Measurements from ENCODE around the gene WTAP. TPM values are rescaled to one million over a fixed set of nuclear protein-coding genes. Genes with fewer than 3 reads are reported as not detected.
"Not testable (repeated sequence)": the region's sequence is repeated elsewhere in the genome, so short reads cannot be mapped to it uniquely, and the experiment has no call there.

Gene WTAP
- total RNA-seq, 1 experiment from 2014 or later, result 44.7 TPM

GRCh38 chr6:159688266-159688905, 38.9 kb upstream of the WTAP start:
- Histone ChIP-seq H3K4me1 (replicated peaks; ENCODE audit: insufficient read depth) (peaks cover 16% of the 10 kb centered on the region), H3K4me2 (no peak overlapping the region), H3K79me2 (ENCODE audit: low read depth) (peaks cover 20% of the 10 kb centered on the region), H3K9me3 (ENCODE audit: insufficient read depth, low read depth) (no peaks in the 10 kb centered on the region), H4K20me1 (ENCODE audit: insufficient read depth) (no peaks in the 10 kb centered on the region), H3K9me2 (ENCODE audit: insufficient read depth) (no peaks in the 10 kb centered on the region), H3F3A (ENCODE audit: insufficient read depth, low read depth) (0 out of 2 replicates have a peak, but pooled peaks cover 9% of the 10 kb centered on the region), H3K27ac (no peak overlapping the region), H3K27me3 (ENCODE audit: insufficient read depth, low read depth) (no peaks in the 10 kb centered on the region), H2AFZ (no peak overlapping the region), H3K4me3 (no peak overlapping the region), H3K36me3 (ENCODE audit: low read depth) (peaks cover 9% of the 10 kb centered on the region; the same call in 1 of the 2 replicates)
- POLR2A ChIA-PET (ENCODE audit: unreplicated experiment), result no interaction called here
- no TSS peak for BruUV-seq (replicated peaks)
- no peak for DNase-seq
- CTCF ChIA-PET, result no interaction called here
- intact Hi-C loops (cut with micrococcal nuclease; ENCODE audit: unreplicated experiment), result no loop called here
- TF ChIP-seq CTCF (conservative IDR thresholded peaks at IDR 0.05), result no peak

- Histone ChIP-seq H3K9me2 (ENCODE audit: insufficient read depth) (no peaks in the 10 kb centered on the region), H3K79me2 (ENCODE audit: low read depth) (peaks cover 20% of the 10 kb centered on the region), H3K9me3 (ENCODE audit: insufficient read depth, low read depth) (no peaks in the 10 kb centered on the region), H3F3A (ENCODE audit: insufficient read depth, low read depth) (0 out of 2 replicates have a peak, but pooled peaks cover 9% of the 10 kb centered on the region), H2AFZ (no peak overlapping the region), H3K4me1 (replicated peaks; ENCODE audit: insufficient read depth) (peaks cover 19% of the 10 kb centered on the region), H3K36me3 (ENCODE audit: low read depth) (peaks cover 9% of the 10 kb centered on the region; the same call in 1 of the 2 replicates), H3K4me2 (no peak overlapping the region), H3K27ac (no peak overlapping the region), H4K20me1 (ENCODE audit: insufficient read depth) (no peaks in the 10 kb centered on the region), H3K4me3 (no peak overlapping the region), H3K27me3 (ENCODE audit: insufficient read depth, low read depth) (no peaks in the 10 kb centered on the region)
- CTCF ChIA-PET, result no interaction called here
- POLR2A ChIA-PET (ENCODE audit: unreplicated experiment), result no interaction called here
- no TSS peak for BruUV-seq (replicated peaks)
- TF ChIP-seq EZH2 (IDR thresholded peaks at IDR 0.05; ENCODE audit: low read depth) (no peak), CTCF (conservative IDR thresholded peaks at IDR 0.05) (no peak)
- intact Hi-C loops (cut with micrococcal nuclease; ENCODE audit: unreplicated experiment), result no loop called here
- DNase-seq, result no peak
Measured at GRCh38 chr6:159689001-159689400, 38.3 kb upstream of the WTAP start.

GRCh38 chr6:159690135-159690534, 37.2 kb upstream of the WTAP start:
- BruUV-seq (replicated peaks); DNase-seq; POLR2A ChIA-PET (ENCODE audit: unreplicated experiment): not testable (repeated sequence)

More at GRCh38 chr6:159690135-159690534, 37.2 kb upstream of the WTAP start:
- intact Hi-C loops (cut with micrococcal nuclease; ENCODE audit: unreplicated experiment), result loop anchor here (2.0 to 10.0 kb wide), 3 partner anchors 163 to 765 kb away; no protein-coding TSS in a partner anchor
- H3K79me2 ChIP-seq (ENCODE audit: low read depth), result peaks cover 20% of the 10 kb centered on the region
- H3K27me3 ChIP-seq (ENCODE audit: insufficient read depth, low read depth); H4K20me1 ChIP-seq (ENCODE audit: insufficient read depth); H3K9me2 ChIP-seq (ENCODE audit: insufficient read depth); H3K36me3 ChIP-seq (ENCODE audit: low read depth); H3K27ac ChIP-seq; H3K4me2 ChIP-seq; H2AFZ ChIP-seq; H3K9me3 ChIP-seq (ENCODE audit: insufficient read depth, low read depth); H3K4me3 ChIP-seq: not testable (repeated sequence)
- 0 out of 2 replicates have a peak, but pooled peaks cover 13% of the 10 kb centered on the region for H3F3A ChIP-seq (ENCODE audit: insufficient read depth, low read depth)
- peaks cover 23% of the 10 kb centered on the region for H3K4me1 ChIP-seq (replicated peaks; ENCODE audit: insufficient read depth)
- CTCF ChIA-PET, result interaction anchor here (0.6 to 0.7 kb wide), 2 partner anchors 100 to 717 kb away, joined by 4 read pairs; no protein-coding TSS in a partner anchor
